GM18907 (cell line): ENCODE measurements around the gene GABRE.

ENCODE experiments used
- ATAC-seq: cut with Tn5 transposase; IDR thresholded peaks from one replicate; pipeline ENCODE4 v1.9.1; 2021; ENCODE audit warnings: mild to moderate bottlenecking, moderate library complexity; ENCODE audit not compliant: unreplicated experiment

The GABRE gene, protein sequence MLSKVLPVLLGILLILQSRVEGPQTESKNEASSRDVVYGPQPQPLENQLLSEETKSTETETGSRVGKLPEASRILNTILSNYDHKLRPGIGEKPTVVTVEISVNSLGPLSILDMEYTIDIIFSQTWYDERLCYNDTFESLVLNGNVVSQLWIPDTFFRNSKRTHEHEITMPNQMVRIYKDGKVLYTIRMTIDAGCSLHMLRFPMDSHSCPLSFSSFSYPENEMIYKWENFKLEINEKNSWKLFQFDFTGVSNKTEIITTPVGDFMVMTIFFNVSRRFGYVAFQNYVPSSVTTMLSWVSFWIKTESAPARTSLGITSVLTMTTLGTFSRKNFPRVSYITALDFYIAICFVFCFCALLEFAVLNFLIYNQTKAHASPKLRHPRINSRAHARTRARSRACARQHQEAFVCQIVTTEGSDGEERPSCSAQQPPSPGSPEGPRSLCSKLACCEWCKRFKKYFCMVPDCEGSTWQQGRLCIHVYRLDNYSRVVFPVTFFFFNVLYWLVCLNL

DNA sequence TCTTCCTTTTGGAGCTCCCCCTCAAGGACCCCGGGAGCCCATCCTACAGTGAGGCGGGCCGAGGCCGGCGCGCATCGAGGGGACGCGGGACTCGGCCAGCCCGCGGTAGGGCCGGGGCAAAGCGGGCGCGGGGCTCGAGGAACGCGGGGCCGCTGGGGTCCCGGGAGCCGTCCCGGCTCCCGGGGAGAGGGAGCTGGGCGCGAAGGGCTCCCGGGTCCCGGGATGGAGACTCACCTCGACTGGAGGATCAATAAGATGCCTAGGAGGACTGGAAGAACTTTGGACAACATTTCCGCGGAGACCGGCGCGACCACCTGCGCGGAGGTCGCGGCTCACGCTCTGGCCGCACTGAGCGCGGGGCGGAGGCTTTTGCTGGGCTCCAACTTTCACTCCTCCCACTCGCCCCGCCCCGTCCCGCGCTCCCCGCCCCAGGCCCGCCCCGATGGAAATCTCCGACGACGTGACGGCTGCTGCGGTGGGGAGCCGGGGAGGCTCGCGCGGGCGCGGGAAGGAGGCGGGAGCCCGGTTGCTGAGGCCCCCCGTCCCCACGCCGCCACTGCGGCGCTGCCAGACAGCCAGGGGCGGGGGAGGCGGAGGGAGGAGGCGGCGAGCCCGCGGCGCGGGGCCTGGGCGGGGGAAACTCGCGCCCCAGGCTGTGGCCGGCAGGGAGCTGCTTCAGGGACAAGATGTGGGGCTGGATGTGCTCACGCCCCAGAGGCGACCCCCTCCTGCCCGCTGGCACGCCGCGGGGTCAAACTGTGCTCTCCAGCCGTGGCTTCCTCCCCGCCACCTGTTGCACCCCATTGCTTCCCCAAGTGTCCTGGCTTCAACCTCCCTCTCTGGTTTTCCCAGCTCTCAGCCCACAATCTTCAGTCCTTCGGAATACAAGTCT is at the start of gene GABRE:
GABRE (minus strand) TSS at position 341 of the 892 bp plus-strand sequence; CDS start at position 290, 51 bp downstream.
- no peak for ATAC-seq

DNA sequence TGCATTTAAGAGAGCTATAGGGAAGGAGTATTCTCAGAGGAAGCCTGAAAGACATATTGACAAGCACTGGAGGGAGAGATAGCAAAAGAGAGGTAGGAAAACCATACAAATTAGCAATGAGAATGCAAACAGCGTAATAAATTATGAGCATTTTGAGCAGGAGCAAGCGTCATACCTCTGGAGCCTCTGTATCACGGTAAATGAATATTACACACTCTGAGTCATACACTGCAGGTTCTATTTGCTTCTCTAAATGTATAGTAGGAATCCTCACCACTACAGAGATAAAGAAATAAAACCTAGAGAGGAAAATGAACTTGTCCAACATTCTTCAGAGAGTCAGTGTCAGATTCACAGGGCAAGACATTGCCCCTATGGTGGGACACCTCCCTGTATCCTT is 46.4 kb upstream of the GABRE start:
- ATAC-seq: no peak

DNA sequence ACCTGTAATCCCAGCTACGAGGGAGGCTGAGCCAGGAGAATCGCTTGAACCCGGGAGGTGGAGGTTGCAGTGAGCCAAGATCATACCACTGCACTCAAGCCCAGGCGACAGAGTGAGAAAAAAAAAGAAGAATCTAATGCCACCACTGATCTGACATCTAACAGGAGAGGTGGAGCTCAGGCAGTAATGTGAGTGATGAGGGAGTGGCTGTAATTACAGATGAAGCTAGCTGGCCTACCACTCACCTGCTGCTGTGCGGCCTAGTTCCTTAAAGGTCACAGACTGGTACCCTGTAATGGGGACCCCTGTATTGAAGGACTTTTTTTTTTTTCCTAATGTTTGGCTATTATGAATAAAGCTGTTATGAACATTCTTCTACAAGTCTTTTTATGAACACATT is 25.3 kb upstream of the GABRE start:
- no peak for ATAC-seq

DNA sequence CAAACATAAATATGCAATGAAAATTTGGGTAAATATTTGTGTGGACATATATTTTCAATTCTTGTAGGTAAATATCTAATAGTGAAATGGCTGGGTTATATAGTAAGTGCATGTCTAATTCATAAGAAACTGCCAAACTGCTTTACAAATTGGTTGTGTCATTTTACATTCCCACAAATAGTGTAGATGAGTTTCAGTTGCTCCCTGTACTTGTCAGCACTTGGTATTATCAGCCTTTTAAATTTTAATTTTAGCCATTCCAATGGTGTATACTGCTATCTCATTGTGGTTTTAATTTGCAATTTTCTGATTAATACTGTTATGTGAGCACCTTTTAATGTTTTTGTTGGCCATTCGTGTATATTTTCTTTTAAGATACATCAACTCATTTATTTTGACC is 23.1 kb upstream of the GABRE start:
- no peak for ATAC-seq

DNA sequence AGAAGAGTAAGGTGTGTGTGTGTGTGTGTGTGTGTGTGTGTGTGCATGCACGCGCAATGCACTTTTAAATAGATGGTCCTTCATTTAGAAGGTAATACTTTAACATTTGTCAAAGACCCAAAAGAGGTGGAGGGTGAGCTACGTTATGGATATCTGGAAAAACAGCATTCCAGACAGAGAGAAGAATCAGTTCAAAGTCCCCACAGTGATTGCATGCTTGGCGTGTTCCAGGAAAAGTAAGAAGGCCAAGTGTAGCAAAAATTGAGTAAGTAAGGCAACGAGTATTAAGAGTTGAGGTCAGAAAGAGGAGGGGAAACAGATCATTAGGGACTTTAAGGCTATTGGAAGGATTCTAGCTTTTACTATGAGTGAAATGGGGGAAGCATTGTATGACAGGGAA is 21.9 kb upstream of the GABRE start:
- ATAC-seq: no peak

DNA sequence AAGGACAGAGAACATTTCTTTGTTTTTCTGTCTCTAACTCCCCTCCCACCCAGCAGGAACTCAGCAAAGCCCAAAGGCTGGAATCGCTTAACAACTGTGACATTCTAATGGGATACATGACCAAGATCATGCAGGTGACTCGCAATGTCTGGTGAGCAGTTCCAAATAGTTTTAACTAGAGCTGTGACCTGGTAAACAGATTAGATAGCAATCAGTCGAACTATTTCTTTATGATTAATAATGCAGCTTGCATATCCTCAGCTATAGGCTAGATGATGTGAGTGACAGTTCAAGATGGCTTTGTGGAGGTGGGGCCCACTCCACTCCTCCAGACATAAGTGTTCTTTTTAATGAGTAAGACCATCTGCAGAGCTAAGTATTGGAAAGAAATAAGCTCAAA is 20.0 kb upstream of the GABRE start:
- no peak for ATAC-seq

DNA sequence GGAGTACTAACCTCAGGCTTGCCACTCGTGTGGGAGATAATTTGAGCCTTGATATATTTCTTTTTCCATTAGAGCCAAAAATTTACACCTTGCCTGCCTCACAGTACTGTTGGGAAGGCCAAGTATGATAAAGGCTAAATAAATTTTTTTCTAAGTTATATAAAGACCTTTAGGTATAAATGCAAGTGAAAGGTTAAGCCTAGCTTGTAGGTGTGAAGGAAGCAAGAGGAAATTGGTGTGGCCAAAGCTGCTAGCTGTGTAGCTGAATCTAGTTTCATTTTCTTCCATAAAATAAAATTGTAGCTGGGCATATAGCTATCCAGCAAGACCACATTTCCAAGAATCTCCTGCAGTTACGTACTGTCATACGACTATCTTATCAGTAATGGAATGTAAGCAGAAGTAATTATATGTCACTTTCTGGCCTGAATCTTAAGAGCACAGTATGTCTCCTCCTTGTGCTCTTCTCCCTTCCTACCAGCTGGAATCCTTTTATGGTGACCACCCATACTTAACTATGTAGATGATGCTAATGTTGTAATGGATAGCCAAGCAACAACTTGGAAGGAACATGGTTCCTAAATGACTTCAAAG is 14.3 kb upstream of the GABRE start:
- no peak for ATAC-seq

DNA sequence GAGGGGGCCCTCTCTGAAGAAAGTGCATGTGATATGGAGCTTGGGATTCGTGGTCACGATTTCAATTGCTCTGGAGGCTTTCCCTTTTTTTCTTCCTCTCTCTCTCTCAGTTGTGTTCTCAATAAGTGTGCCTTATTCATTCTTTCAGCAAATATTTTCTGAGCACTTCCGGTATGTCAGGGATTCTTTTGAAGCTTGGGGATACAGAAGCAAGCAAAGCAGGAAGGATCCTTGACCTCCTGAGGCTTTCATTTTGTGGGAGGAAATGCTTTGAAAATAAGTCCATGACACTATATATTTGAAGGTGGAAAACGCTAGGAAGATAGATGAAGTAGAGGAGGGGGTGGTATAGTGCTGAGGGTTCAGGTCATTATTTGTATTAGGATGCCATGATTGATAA is 12.6 kb upstream of the GABRE start:
- no peak for ATAC-seq

DNA sequence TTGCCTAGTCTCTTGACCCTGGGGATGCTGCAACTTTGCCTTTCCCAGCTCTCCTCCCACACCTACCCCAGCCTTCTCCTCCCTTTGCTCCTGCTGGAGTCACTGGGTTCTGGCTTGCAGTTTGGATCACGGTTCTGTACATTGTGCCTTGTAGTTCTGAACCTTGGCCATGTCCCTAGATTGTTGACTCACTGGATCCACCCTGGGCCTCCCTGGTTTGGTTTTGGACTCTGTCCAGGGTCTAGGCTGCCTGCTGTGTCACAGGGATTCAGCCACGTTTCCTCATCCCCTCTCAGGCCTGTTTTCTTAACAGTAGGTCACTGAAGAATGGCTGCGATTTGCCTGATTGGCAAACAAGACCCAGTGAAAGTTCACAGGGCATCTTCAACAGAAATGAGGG is 11.5 kb upstream of the GABRE start:
- ATAC-seq: no peak

DNA sequence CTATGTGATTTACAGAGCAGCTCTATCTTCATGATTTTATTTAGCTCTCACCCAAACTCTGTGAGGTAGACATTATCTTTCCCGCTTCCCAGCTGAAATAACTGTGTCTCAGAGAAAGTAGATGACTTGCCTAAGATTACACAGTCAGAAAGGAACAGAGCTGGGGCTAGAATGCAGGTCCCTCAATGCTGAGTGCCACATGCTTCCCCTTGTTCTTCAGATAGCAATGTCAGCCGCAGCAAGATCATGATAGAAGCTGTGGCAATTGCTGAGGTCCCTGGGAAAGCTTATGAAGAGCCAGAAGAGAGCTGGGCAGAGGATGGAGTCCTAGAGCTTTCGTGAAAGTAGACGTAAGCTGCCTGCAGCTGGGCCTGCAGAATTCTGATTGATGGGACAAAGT is 11.1 kb upstream of the GABRE start:
- no peak for ATAC-seq

DNA sequence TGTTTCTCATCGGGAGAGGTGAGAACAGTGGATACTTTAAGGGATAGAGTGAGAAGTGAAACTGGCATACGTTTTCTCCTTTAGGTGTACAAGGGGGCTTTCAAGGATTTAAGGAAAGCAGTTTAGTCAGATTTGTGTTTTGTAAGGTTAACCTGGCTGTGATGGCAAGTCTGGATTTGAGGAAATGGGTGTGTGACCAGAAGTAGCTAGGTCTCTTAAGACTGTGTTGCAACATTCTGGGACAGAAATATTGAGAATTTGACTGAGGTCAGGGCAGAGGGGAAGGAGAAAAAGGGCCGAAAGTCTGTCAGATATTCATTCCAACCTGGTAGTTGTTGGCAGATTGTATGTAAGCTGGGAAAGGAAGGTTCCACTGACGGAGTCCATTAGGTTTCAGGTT is 10.4 kb upstream of the GABRE start:
- ATAC-seq: no peak

DNA sequence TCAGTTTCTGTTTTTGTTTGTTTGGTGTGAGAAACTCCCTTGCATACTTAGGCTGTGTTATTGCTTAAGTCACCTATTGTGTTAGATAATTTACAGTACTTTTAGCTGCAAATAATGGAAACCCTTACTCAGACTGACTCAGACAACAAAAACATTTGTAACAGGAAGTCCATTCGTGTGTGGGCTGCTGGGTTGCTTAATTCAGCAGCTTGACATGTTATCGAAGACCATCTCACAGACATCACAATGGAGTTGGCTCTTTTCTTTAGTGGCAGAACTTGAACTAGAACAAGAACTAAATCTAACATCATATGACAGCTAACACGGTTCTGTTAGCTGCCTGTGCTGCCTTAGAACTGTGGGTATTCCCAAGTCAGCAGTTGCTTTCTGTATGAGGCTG is 9.9 kb upstream of the GABRE start:
- no peak for ATAC-seq

DNA sequence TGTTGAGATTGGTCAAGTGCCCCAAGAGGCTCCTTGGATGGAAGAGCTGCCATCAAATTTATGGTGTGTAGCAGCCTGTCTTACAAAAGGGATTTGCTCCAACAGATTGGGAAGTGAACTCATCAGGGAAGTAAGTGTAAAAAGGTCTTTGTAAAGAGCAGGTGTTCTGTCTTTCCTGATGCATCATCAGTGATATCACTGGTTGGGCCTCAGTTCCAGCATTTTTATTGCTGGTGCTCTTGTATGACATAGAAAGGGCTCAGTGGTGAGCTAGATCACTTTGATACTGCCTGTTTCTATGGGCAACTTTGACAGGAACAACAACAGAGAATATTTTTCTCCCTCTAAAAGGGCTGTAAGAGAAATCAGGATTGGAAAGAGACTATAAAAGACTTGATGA is 8.7 kb upstream of the GABRE start:
- ATAC-seq: no peak

DNA sequence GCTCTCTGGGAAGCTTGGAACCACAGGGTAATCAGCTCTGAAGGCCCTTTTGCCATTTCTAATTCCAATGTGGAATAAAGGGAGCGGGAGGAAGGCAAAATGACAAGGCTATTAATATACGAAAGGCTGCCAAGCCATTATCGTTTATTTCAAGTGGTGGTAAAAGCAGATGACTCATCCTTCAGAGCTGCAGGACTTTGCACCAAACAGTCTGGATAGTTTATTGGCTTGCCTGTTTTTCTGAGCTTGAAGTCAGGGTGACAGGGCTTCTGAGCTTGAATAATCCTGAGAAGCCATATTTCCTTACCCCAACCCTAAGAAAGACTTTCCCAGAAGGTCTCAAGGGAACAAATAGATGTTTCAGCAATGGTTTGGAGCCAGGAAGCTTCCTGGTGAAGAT is 7.7 kb upstream of the GABRE start:
- no peak for ATAC-seq

DNA sequence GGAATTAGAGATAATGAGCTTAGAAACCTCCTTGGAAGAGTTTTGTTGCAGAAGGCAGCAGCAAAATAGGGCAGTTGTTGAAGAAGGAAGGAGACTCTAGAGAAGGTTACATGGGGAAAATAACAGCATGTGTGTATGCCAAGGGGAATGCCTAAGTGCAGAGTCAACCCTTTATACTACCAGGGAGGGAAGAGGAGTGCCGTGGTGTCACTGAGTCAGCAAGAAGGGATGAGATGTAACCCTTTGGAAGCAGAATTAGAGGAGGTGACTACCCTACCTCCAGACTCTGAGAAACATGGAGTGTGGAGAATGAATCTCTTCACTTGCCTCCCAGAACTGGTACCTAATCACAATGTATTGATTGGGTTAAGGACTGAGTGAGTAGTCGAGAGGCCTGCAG is 6.7 kb upstream of the GABRE start:
- no peak for ATAC-seq

DNA sequence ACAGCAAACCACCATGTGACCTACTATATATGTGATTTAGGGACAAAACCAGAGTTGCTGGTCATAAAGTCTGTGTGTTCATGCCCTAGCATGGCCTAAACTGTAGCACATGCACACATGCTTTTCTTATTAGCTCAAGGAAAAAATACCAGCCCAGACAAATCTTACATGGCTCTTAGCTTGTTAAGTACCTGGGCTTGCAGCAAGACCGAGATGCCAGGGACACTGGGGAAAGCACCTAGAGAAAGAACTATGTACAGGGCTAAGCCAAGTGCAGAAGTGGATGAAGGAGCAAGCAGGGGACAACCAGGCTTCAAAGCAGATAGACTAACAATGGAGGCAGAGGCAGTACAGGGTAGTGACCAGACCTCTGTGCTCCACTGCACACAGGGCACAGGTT is 3.4 kb upstream of the GABRE start:
- no peak for ATAC-seq

DNA sequence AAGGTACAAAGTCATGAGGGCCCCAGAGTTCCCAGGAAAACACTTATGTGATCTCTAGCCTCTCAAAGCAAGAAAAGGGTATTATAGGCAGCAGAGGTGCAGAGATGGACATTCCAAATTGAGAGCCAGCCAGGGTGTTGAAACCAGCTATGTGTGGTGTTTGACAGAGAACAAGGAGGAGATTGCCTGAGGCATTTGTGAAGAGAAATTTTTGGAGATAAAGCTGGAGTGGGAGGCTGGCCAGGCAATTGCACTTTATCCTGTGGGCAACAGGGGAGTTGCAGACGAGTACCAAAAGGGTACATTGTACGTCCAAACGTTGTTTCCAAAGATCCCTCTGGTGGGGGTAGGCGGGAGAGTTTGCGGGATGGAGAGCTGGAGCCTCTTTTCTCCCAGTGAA is 2.5 kb upstream of the GABRE start:
- no peak for ATAC-seq

DNA sequence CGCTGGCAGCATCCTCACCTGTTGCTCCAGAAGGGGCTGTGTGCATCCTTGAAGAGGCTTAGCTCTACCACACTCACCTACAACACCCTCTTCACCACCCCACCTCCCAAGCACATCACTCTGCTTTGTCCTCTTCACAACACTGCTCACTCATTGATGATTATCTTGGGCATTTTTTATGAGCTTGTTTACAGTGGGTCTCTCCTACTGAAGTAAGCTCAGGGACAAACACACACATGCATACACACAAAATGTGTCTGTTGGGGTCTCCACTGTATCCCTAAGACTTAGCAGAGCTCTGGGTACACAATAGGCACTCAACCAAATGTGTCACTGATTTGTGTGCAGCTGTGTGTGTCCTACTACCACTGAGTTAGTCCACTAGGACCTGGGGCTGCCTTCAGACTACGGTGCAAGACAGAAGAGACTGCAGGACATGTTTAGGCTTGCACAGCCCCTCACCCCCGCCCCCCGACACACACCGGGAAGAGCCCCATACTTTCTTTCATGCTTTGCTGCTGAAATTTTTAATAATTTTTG is 1.3 kb upstream of the GABRE start:
- no peak for ATAC-seq

DNA sequence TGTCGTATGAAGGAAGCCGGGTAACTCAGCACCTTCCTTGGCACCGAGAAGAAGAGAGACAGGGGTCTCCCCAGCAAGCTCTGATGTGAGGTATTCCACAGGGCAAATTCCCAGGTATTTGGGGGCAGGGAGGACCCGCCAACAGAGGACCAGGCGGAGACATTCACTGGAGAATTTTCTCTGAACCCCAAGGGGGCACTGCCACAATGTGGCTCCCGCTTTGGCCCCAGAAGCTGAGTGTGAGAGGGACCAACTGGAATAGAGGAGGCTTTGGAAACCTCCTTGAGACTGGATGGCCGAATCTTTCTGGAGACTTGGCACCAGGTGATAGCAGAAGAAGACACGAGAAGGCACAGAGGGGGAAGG is 735 bp upstream of the GABRE start:
- no peak for ATAC-seq

DNA sequence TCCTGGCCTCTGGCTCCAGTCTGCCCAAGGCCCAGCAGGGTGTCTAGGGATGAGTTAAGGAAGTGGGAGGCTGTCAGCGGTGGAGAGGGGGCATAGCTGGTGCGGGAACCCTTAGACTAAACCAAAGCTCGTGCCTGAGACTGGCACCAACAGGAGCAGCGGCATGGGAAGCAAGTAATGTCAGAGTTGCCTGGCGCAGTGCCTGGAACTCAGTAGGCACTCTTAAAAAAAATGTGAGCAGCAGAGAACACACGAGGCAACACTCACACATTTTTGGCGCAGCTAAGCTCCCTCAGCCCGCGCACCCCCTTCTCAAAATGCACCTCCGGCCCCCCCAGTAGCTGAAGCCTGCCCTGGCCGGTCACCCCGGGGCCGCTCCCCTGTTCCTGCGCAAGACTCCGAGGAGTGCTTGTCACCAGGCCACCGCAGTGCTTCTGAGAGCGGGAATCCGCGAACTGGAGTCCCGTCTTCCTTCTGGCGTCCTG is 583 bp downstream of the GABRE start:
- ATAC-seq: no peak

DNA sequence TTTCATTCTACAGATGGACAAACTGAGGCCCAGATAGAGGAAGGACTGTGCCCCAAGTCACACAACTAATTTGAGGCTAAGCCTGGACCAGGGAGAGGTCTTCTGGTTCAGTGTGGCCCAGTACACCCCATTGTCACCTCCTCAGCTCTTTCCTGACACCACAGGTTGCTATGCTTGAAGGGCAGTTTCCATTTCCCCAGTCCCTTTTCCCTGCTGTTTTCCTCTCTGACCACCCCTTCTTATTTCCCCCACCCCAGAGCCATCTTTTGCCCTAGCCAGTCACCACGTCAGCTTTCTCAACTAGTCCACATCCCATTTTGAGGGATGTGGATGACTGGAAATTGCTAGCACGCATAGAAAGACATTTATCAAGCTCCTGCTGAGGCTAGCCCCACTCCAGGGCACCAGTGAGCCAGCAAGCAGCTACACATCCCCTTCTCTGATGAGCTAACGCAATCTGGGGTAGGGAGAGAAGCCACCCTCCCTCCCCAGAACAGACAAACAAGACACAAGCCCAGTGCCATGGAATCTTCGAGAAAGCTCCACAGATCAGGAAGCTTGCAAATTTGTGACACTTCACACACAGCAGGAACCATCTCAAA is 1.3 kb downstream of the GABRE start:
- no peak for ATAC-seq
